Measurements from ENCODE around the gene TENM3. TPM values are rescaled to one million over a fixed set of nuclear protein-coding genes. Genes with fewer than 3 reads are reported as not detected.

Gene TENM3
- total RNA-seq, 1 experiment from 2014 or later = 66.4 TPM

DNA sequence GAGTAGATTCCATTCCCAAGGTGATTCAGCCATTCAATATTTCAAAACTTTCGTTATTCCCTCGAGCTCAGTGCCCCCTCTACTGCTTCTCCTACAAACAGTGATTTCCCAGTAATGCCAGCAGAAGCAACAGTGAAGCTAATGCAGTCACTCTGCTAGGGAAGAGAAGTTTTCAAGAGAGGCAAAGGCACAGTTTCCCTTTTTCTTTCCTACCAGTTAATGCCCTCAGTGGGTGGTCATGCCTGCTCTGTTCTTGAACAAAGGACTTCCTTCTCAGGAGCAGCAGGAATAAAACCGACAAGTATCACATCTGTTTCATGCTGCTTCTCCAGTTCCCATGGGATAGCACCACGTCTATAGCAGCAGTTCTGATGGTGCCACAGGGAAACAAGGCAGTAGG lies 317.2 kb downstream of the TENM3 start:
- DNase-seq (ENCODE audit: low read depth) = no peak

- DNase-seq (ENCODE audit: low read depth) = no peak
These were observed 319.1 kb downstream of the TENM3 start for GRCh38 chr4:182562350-182562749.

DNA sequence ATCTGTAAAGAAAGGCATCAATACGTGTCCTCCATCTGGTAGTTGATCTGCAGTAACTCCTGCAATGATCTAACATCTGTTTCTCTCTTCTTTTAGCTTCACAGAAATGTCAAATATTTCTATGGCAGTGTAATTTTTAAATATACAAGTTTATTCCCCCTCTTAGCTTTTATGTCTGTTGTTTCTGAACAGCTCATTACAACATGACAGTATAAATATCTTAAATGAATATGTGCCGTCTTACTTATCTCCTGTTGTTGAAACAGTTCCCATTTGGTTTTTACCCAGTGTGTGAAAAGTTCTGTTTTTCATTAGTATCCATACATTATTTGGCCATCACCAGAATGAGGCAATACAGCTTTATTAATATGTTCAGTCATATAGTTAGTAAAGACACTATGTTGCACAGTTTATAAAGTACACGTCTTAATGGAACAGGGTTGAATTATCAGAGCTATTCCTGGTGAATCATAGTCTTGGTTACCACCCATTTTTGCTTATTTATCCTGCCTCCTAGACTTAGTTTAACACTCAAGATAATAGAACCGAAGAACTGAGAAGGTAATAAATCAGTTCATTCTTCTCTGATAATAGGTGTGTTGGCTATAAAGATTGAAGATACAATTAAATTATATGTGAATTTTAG lies 321.6 kb downstream of the TENM3 start:
- no peak for DNase-seq (ENCODE audit: low read depth)

GRCh38 chr4:182567119-182567518 lies 323.9 kb downstream of the TENM3 start:
- DNase-seq (ENCODE audit: low read depth) = no peak

- peak; percentile 48 for DNase-seq (ENCODE audit: low read depth)
These were observed 326.4 kb downstream of the TENM3 start for GRCh38 chr4:182569561-182569960.

GRCh38 chr4:182574706-182575105 lies 331.5 kb downstream of the TENM3 start:
- DNase-seq (ENCODE audit: low read depth) = no peak

- DNase-seq (ENCODE audit: low read depth) = no peak
These were observed 332.0 kb downstream of the TENM3 start for GRCh38 chr4:182575225-182575624.

DNA sequence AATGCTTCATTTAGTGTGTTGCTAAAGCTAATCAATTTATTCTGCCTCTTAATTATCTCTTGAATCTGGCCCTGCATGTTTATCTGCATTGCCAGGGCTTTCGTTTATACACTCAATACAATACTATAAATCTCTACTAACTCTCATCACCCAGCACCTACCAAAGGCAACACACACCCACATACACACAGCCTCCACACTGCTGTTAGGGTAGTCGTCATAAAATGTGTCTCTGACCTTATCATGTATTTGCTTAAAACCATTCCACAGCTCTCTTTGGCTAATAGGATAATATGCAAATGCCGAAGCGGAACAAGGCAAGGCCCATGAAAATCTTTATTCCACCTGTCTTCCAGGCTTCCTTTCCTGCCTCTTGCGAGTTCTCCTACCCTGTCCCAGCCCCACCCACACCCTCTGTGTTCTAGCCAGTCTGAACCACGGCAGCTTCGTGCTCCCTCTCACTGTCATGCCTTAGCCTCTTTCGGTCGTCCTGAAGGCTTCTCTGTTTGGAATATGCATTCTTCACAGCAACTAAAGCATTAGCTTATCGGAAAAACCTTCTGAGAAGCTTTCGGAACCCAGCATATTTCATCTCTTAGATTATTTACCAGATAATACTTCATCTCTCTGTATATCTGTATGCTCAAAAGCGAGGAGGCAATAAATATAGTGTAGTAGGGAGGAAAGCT lies 333.5 kb downstream of the TENM3 start:
- DNase-seq (ENCODE audit: low read depth) = no peak

GRCh38 chr4:182577411-182577810 lies 334.2 kb downstream of the TENM3 start:
- peak; percentile 13 for DNase-seq (ENCODE audit: low read depth)

GRCh38 chr4:182578402-182578801 lies 335.2 kb downstream of the TENM3 start:
- DNase-seq (ENCODE audit: low read depth) = peak; percentile 89

- DNase-seq (ENCODE audit: low read depth) = no peak
These were observed 339.0 kb downstream of the TENM3 start for GRCh38 chr4:182582245-182582644.

DNA sequence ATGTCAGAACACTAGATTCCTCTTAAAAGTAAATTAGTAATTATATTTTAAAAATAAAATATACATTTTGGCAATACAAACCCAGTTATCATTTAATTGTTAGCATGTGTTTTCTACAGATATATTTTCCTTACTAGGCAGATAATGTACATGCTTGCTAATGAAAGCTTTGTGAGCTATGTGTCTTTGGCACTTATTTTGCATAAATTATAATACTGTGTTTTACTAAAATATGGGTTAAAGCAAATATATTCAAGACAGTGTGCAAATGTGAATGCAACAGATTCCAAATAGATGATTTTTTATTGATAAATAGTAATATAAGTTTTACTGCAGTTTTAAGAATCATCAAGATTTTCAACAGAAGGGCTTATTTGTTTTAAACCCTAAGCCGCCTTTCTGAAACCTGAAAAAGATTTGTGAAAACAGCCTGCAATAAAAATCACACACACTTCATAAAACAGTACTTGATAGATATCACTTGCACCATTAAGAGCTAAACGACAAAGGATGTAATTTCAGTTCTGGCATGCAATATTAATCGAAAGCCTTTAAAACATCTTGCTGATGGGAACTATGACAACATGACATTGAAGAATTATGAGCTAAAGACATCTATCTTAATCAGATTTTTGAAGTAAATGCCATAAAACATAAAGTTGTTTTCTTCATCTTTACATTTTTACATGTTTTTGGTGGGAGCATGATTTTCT lies 340.7 kb downstream of the TENM3 start:
- DNase-seq (ENCODE audit: low read depth) = no peak

DNA sequence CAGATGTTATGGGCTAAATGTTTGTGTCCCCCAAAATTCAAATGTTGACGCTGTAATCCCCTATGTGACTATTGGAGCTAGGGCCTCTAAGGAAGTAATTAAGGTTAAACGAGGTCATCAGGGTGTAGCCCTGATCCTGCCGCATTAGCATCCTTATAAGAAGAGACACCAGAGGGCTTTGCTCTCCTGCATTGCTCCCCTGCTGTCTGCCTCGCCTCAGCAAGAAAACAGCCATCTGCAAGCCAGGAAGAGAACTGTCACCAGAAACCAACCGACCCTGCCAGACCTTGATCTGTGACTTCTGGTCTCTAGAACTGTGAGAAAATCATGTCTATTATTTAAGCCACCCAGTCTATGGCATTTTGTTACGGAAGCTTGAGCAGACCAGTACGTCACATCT lies 342.1 kb downstream of the TENM3 start:
- DNase-seq (ENCODE audit: low read depth) = no peak

- no peak for DNase-seq (ENCODE audit: low read depth)
These were observed 345.9 kb downstream of the TENM3 start for GRCh38 chr4:182589100-182589499.

DNA sequence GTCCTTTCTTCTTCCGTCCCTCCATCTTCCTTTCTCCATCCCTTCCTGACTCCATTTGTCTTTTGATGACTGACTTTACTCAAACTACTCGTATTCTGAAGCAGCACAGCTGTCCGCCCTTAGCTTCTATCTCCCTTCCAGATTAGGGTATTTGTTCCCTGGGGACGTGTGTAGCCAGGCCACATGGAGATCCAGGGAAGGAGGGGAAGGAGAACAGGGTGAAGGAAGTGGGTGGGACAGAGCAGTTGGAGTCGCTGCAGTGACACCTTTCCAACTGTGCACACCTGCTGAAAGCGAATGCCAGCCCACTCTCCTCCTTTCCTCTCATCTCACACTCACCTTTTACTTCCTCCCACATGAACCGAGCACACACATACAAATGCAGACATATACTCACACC lies 350.2 kb downstream of the TENM3 start:
- DNase-seq (ENCODE audit: low read depth) = no peak

GRCh38 chr4:182593864-182594263 lies 350.7 kb downstream of the TENM3 start:
- peak; percentile 52 for DNase-seq (ENCODE audit: low read depth)

GRCh38 chr4:182600093-182600492 lies 356.9 kb downstream of the TENM3 start:
- DNase-seq (ENCODE audit: low read depth) = no peak

DNA sequence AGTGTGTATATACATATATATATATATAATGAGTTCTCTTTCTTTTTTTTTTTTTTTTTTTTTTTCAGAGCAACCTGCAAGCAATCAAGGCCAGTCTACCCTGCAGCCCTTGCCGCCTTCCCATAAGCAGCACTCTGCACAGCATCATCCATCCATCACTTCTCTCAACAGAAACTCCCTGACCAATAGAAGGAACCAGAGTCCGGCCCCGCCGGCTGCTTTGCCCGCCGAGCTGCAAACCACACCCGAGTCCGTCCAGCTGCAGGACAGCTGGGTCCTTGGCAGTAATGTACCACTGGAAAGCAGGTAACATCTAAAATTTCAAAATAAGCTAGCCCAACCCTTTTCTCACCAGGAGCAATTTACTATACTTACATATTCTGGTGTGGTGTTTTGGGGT lies 357.7 kb downstream of the TENM3 start:
- DNase-seq (ENCODE audit: low read depth) = no peak

DNA sequence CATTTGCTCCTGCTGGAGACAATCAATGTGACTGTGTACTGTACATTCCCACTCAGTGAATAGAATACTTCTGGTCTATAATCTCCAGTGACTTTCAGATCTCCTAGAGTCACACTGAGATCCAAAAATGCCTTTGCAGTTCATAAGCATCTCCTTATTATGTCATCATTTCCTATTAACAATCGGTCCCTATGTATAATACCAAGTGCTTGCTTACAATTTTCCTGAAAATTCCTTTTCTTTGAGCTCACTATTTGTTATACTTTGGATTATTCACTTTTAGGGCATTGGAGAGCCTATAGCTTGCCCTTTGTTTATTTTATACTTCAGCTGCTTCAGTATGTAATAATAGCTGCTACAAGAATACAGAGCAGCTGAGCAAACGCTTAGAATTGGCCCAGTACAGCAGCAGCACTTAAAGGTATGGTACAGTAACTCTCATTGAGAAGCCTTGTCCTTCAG lies 361.0 kb downstream of the TENM3 start:
- peak; percentile 2 for DNase-seq (ENCODE audit: low read depth)

- no peak for DNase-seq (ENCODE audit: low read depth)
These were observed 361.8 kb downstream of the TENM3 start for GRCh38 chr4:182604953-182605352.

- no peak for DNase-seq (ENCODE audit: low read depth)
These were observed 365.3 kb downstream of the TENM3 start for GRCh38 chr4:182608525-182608924.

DNA sequence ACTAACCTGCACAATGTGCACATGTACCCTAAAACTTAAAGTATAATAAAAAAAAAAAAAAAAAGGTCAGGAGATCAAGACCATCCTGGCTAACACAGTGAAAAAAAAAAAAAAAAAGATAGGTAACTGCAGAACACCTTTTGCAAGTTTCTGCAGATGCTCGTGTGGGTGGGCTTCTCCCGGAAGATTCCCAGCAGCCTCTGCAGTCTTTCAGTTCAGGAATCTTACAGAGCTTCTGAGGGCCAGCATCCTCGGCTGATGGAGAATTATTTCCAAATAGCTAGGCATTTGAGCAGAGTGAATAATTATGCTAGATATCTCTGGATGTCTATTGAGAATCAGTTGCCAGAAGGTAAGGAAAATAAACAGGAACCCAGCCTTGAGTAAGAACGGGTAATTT lies 373.3 kb downstream of the TENM3 start:
- DNase-seq (ENCODE audit: low read depth) = no peak

DNA sequence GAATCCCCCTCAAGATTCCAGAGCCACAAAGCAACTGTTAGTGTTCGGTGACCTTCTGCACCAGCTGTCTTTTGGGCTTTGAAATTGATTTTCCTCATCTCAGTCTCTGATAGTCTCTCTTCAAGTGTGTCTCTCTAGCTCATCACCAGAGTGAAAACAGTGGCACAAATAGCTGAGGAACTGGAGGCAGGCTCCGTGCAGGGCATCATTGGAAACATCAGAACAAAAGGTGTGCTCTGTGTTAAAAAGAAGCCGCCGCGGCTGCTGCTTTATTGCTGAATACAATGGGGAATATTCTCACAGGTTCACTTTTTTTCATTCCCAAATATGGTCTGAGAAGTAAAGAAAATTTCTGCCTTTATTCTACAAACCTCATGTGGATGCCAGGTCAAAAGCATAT lies 376.5 kb downstream of the TENM3 start:
- no peak for DNase-seq (ENCODE audit: low read depth)

All from M059J (cell line).